ENCODE data around the gene LTBP1.

LTBP1 gene

GRCh38 chr2:33135645-33136044, 188.9 kb downstream of the LTBP1 start:
- DNase-seq (ENCODE audit: low read depth in 1 of 2, low spot score in 1 of 2) = no peak
- Histone ChIP-seq H3K27ac (replicated peaks) (no peak overlapping the region), H3K27me3 (ENCODE audit: insufficient read depth, poor library complexity, severe bottlenecking) (no peaks in the 10 kb centered on the region), H3K4me3 (replicated peaks; ENCODE audit: insufficient read depth, low read length) (no peak overlapping the region)
- TF ChIP-seq SPI1 (IDR thresholded peaks at IDR 0.05; ENCODE audit: borderline replicate concordance, low read depth) (no peak), GABPA (IDR thresholded peaks at IDR 0.05; ENCODE audit: low read depth) (no peak), REST (IDR thresholded peaks at IDR 0.05; ENCODE audit: insufficient replicate concordance, low read depth) (no peak), POLR2AphosphoS5 (IDR thresholded peaks at IDR 0.05; ENCODE audit: low read depth) (no peak), CTCF (IDR thresholded peaks at IDR 0.05; ENCODE audit: insufficient read depth, low read length) (no peak)

- DNase-seq (ENCODE audit: low read depth in 1 of 2, low spot score in 1 of 2) = no peak
- Histone ChIP-seq H3K27me3 (ENCODE audit: insufficient read depth, poor library complexity, severe bottlenecking) (no peaks in the 10 kb centered on the region), H3K27ac (replicated peaks) (no peak overlapping the region), H3K4me3 (replicated peaks; ENCODE audit: insufficient read depth, low read length) (no peak overlapping the region)
- no peak for TF ChIP-seq POLR2AphosphoS5 (IDR thresholded peaks at IDR 0.05; ENCODE audit: low read depth)
- TF ChIP-seq GABPA (IDR thresholded peaks at IDR 0.05; ENCODE audit: low read depth) = no peak
- no peak for TF ChIP-seq REST (IDR thresholded peaks at IDR 0.05; ENCODE audit: insufficient replicate concordance, low read depth)
- no peak for TF ChIP-seq SPI1 (IDR thresholded peaks at IDR 0.05; ENCODE audit: borderline replicate concordance, low read depth)
- no peak for TF ChIP-seq CTCF (IDR thresholded peaks at IDR 0.05; ENCODE audit: insufficient read depth, low read length)
These were observed 189.3 kb downstream of the LTBP1 start for GRCh38 chr2:33136056-33136455.

- no peak overlapping the region for H3K4me3 ChIP-seq (replicated peaks; ENCODE audit: insufficient read depth, low read length)
- TF ChIP-seq SPI1 (IDR thresholded peaks at IDR 0.05; ENCODE audit: borderline replicate concordance, low read depth) (no peak; the same call in 1 of the 2 replicates), POLR2AphosphoS5 (IDR thresholded peaks at IDR 0.05; ENCODE audit: low read depth) (no peak), GABPA (IDR thresholded peaks at IDR 0.05; ENCODE audit: low read depth) (no peak), REST (IDR thresholded peaks at IDR 0.05; ENCODE audit: insufficient replicate concordance, low read depth) (no peak), CTCF (IDR thresholded peaks at IDR 0.05; ENCODE audit: insufficient read depth, low read length) (no peak)
- no peak overlapping the region for H3K27ac ChIP-seq (replicated peaks)
- no peaks in the 10 kb centered on the region for H3K27me3 ChIP-seq (ENCODE audit: insufficient read depth, poor library complexity, severe bottlenecking)
- DNase-seq (ENCODE audit: low read depth in 1 of 2, low spot score in 1 of 2) = no peak
These were observed 189.8 kb downstream of the LTBP1 start for GRCh38 chr2:33136566-33136965.

Measured in HL-60 (cell line).